ENCODE results near the gene LRP1-AS.

DNA sequence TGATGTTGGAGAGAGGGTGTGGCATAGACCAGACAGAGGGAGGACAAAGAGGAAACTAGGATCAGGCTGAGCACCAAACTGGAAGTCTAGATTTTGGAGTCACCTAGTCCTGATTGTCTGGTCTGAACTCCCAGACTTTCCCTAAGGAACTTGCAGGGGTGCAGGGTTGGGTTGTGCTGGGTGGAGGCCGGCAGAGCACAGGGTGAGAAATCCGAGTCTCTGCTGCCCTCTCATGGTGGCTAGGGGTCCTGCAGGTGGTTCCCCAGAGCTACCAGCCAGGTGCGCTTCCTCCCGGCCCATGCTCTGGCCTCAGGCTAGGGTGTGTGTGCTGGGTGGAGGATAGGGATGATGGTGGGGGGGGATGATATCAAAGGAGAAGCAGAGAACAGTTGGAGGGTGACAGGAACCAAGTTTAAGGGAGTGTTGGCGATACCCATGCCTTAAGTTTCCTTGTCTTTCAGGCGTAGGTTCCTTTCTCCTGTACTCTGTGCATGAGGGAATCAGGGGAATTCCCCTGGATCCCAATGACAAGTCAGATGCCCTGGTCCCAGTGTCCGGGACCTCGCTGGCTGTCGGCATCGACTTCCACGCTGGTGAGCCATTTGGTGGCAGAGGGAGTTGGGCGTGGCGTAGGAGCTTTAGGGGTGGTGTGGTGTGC, 35.6 kb upstream of the LRP1-AS start:
- TF ChIP-seq POLR2A (IDR thresholded peaks at IDR 0.05), result no peak
- TF ChIP-seq, protein P1, sequence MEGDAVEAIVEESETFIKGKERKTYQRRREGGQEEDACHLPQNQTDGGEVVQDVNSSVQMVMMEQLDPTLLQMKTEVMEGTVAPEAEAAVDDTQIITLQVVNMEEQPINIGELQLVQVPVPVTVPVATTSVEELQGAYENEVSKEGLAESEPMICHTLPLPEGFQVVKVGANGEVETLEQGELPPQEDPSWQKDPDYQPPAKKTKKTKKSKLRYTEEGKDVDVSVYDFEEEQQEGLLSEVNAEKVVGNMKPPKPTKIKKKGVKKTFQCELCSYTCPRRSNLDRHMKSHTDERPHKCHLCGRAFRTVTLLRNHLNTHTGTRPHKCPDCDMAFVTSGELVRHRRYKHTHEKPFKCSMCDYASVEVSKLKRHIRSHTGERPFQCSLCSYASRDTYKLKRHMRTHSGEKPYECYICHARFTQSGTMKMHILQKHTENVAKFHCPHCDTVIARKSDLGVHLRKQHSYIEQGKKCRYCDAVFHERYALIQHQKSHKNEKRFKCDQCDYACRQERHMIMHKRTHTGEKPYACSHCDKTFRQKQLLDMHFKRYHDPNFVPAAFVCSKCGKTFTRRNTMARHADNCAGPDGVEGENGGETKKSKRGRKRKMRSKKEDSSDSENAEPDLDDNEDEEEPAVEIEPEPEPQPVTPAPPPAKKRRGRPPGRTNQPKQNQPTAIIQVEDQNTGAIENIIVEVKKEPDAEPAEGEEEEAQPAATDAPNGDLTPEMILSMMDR (IDR thresholded peaks at IDR 0.05), result peak; percentile 78 to 87 (median 82)
